ENCODE data around the gene C10orf53.

C10orf53 gene, protein sequence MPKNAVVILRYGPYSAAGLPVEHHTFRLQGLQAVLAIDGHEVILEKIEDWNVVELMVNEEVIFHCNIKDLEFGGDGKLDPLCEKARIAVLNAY

DNA sequence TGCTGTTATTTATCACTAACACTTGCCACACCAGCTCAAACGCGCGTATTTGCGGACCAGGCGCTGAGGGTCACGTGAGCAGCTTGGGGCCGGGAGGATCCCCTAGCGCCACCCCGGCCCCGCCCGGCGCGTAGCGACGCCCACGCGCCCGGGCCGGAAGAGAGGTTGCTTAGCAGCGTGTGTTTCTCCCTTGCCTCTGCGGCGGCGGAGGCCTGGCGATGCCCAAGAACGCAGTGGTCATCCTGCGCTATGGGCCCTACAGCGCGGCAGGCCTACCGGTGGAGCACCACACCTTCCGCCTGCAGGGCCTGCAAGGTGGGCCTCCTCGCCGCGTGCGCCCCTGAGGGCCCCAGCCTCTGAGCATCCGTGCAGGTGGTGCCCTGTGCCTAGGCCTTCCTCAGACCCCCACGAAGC, at the start of gene C10orf53:
Gene C10orf53, plus strand, starts transcription at position 172 of the 414 bp plus-strand sequence. Its CDS starts 47 bp downstream, at position 219.
- no peak for FAIRE-seq

DNA sequence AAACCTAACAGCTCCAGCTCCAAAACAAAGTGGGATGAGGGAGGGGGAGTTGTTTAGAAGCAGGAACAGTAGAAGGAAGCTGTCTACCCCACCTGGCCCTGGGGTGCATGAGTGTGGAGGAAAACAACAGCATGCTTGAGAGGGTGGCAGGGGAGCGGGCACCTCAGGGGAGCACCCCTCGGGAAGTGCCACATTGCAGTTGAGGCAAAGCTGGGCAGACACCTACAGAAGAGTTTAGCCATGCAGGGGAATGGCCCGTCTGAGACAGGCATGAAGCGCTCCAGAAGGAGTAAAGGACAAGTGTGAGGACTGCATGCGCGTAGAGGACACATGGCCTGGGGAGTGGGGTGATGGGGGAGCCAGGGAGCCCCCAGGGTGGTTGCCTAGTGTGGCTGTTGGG, 47.5 kb upstream of the C10orf53 start:
- no peak for FAIRE-seq

DNA sequence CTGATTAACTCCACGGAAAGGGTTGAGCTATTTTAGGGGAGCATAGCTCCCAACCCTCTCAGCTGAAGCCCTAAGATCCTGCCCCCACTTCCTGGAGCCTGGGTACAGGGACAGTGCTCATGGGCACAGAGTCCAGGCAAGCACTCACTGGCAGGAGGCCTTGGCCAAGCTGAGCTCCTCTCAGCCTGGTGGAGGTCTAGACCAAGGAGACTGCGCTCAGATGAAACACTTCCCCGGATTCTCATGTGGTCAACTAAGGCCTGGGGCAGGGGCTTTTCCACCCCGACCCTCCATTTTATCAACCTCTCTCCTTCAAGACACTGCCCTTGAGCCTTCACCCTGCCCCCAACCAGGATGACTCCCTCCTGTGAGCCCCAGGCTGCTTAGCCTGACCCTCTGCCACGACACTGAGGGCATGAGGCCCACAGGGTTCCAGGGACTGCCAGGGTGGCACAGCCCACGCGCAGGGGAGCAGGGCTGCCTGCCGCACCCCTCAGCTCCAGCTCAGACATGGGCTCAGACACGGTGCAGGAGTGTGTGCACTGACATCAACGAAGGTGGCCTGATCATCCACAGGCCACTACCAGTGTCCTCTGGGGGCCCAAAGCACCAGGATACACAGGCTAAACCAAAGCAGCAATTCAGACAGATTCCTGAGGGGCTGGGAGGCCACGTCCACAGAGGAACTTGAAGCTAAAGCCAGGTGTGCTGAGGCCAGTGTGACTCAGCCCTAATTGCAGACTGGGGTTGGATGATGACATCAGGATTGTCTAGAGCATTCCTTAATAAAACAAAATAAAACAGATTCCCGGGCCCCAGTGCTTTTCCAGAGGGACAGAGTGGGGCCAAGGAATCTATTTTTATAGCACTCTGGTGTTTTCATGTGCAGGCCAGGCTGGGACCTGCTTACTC, 46.8 kb upstream of the C10orf53 start:
- no peak for FAIRE-seq

DNA sequence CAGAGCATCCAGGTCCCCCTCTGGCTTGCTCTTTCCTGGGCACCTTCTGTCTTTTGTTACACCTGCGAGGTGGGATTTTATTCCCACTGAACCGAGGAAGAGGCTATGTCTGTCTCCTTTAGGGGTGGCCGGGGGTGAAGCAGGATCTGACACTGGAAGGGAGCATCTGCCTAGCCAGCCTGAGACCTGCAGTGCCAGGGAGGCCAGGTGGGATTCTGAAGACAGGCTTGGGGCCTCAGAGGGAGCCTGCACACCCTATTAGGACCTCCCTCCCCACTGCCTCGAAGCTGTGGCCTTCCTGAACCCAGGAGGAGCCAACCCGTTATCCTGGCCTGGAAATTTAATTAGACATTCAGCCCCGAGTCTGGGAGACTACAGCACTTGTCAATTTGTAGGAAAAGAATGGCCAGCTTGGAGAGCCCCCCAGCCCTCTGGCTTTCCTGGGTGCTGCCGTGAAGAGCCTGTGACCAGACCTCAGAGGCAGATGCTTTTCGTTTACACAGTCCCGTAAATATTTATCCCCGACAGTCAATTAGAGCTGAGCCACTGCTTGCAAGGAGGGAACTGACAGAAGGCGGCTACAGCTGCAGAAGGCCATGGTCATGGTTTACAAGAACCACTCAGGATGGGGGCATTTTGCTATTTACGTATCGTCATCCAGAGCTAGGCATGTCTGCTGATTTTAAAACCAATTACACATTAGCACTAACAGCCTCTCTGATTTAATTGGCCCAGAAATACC, 46.0 kb upstream of the C10orf53 start:
- FAIRE-seq: no peak

DNA sequence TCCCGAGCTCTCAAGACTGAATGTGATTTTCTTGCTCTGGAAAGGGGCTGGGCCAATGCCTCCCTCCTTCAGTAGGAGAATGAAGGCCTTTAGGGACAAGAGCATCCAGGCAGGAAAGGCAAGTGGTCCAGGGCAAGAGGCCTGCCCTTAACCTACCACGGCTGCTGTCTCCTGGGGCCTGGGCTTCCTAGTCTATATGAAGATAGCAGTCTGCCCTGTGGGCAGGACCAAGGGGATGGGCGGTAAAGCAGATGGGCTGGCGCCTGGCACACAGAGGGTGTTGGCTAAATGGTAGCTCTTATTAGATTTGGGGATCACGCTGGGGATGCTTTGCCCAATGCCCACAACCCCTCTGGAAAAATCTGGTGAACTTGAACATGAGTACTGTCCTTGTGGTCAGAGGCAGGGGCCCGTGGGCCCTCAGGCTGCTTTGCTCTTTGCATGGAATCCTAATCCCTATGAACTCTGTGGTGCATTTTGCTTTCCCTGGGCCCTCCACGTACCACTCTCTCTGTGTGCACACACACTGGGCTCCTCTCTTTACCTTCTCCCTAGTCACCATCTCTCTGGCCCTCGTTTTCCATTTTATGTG, 45.3 kb upstream of the C10orf53 start:
- no peak for FAIRE-seq

DNA sequence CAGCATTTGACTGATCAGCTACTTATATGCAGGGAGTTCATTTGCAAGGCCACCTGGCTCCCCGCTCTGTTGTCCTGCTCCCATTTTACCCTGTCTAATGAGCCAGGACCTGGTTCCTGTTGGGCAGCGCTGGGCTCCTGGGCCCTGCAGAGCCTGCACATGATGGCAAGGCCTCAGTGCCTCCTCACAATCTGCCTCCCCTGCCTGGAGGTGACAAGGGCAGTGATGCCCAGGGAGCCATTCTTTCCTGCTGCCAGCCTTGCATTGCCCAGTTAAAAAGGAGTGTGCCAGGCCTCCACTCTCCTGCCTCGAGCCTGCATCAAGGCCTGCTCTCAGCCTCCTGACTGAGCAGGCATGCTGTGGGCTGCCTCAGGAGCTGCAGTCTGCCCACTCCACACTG, 37.1 kb upstream of the C10orf53 start:
- no peak for FAIRE-seq

DNA sequence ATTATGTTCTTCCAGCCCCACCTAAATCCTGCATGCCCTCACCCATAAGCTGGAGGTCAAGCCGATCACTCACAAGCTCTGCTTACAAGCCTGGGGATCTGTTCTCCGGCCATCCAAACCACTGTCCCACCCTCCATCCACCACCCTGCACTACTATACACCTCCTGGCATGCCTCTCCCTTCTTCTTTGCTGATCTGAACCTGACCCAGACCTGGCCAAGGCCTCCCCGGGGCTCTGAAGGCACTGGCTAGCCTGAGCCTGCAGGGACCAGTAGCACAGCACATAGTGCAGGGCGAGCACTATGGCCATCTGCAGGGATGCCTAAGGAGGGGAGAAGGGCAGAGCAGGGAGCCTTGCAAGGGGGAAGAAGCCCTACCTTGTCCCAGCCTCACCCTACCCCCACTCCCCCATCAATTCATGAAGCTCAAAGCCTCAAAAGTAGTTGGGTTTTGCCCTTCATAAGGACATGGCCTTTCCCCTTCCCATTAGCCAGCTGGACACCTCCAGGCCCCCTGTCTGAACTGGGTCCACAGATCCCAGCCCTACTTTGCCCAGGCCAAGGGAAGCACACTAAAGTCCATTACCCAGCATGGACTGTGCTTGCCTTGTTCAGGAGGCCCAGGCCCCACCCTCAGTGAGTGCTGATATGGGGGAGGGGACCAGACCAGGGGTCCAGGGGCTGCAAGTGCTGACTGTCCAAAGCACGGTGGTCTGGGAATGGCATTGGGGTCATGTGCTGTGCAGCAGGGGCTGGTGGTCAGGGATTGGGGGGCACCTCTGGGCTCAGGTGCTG, 36.0 kb upstream of the C10orf53 start:
- FAIRE-seq: no peak

DNA sequence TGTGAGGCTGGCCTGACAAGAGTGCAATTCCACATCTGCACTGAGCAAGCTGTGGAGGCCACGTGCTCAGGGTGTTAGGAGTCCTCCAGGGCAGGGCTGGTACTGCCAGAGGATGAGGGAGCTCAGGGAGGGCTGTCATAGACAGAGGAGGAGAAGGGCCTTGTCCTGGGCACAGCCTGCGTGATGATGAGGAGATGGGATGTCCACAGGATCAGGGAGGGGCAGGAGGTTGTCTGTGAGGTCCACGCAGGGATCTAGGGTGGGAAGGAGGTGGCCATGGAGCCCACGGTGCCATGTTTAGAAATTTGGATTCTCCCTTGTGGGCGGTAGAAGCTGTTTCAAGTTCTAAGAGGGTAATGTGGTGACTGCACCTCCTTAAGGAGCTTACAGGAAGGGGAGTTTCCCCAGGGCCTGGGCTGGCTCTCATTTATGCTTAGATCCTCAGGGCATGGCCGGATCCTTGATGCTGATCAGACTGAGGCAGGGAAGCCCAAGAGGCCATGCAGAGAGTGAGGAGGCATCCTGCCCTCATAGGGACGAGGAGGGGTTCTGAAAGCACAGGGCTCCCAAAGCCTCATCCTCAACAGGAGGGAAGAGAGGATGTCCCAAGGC, 35.3 kb upstream of the C10orf53 start:
- FAIRE-seq: no peak

DNA sequence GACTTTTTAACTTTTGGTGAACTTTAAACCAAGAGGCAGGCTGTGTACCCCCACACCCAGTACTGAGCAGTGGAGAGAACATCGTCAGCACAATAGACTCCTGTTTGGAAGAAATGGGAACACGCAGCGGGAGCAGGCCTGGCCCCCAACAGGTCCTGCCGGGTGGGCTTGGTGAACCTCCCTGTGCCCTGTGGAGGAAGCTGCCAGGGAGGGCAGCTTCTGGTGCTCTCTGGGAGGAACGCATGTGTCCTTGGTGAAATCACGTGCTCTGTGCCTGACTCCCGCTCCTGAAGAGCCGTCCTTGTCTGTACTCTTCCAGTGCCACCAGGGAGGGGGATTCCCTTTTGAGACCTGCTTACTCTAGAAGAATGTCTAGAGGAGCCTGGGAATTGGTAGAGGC, 34.0 kb upstream of the C10orf53 start:
- no peak for FAIRE-seq

DNA sequence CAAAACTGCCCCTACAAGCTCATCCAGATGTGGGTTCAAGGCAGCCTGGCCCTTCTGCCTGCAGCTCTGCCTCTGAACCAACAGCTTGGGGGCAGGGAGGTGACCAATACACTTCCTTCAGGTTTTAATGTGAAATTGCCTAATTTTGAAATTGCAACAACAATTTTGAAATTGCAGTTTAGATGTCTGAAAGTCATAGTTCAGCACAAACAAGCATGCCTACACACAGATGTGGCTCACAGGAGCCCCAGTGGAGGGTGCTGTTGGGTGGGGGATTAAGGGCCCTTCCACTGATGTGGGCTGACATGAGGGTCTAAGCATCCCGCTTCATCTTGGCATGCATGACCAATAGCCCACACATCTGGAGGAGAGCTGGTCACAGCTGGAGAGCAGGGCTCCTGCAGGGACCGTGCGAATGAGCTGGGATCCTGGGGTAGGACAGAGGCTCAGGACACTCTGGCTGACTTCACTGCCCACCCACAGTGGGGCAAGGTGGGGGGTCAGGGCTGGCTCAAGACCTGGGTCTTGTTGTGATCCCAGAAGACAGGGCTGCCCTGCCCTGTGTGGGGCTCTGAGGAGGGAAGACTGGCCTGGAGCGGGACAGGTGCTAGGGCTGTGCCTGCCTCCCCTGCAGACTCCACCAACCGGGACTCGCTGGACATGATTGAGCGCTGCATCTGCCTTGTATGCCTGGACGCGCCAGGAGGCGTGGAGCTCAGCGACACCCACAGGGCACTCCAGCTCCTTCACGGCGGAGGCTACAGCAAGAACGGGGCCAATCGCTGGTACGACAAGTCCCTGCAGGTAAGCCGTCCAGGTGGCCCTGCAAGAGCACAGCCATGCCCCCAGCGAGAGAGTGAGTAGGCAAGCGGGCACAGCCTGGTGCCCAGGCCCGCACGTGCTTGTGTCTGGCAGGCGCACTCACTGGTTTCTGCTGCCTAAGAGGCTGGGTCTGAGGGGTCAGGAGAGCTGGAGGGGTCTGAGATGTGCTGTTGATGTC, 33.3 kb upstream of the C10orf53 start:
- no peak for FAIRE-seq

DNA sequence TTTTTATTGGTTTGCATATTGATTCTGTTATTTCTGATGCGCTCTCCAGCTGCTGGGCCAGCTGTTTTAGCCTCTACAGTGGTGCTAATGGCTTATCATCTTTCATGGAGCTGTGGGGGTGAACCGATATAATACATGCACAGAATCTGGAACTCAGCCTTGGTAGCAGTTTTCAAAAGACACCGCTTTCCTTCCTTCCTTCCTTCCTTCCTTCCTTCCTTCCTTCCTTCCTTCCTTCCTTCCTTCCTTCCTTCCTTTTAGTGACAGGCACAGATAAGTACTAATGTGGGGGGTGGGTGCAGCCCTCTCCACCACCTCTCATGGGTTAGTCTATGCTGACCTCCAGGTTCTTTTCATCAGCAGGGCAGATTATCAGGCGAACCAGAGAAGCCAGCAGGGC, 31.9 kb upstream of the C10orf53 start:
- FAIRE-seq: no peak

DNA sequence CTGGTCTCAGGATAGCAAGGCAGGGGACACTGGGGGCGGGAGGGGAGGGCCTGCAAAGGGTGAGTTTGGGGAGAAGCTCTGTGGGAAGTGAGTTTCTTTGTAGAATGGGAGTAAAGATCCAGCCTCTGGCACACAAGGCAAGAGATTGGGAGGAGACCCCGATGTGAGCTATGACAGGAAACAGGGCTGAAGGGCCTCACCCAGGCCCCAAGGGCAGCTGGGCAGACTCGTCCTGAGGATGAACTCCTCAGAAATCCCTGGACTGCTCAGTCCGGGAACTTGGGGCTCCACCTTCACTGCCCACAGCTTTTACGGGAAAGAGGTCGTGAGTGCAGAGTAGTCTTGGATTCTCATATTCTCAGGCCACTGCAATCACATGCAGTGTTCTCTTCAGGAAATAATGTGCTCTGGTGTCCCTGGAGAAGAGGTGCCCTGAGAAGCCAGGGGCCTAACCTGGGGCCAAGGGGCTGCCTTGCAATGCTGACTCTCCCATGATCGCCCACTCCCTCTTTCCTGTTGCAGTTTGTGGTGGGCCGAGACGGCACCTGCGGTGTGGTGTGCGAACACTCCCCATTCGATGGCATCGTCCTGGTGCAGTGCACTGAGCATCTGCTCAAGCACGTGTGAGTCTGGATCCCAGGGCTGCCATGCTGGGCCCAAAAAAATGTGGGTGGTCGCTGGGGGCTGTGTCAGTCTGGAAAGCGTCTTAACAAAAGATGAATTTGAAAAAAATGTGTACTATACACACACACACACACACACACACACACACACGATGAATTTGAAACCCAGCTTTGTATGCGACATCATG, 31.3 kb upstream of the C10orf53 start:
- no peak for FAIRE-seq

DNA sequence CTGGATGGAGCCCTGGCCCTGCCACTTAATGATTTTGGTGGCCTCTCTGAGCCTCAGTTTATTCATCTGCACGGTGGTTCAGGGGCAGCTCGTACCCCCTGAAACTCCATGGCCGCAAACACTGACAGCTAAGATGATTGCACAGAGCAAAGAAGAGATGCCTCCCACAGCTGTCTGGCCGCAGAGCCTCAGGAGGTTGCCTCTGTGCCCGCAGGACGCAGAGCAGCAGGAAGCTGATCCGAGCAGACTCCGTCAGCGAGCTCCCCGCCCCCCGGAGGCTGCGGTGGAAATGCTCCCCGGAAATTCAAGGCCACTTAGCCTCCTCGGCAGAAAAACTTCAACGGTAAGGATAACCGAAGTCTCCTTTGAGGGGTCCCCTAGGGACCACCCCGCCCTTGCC, 30.2 kb upstream of the C10orf53 start:
- no peak for FAIRE-seq

DNA sequence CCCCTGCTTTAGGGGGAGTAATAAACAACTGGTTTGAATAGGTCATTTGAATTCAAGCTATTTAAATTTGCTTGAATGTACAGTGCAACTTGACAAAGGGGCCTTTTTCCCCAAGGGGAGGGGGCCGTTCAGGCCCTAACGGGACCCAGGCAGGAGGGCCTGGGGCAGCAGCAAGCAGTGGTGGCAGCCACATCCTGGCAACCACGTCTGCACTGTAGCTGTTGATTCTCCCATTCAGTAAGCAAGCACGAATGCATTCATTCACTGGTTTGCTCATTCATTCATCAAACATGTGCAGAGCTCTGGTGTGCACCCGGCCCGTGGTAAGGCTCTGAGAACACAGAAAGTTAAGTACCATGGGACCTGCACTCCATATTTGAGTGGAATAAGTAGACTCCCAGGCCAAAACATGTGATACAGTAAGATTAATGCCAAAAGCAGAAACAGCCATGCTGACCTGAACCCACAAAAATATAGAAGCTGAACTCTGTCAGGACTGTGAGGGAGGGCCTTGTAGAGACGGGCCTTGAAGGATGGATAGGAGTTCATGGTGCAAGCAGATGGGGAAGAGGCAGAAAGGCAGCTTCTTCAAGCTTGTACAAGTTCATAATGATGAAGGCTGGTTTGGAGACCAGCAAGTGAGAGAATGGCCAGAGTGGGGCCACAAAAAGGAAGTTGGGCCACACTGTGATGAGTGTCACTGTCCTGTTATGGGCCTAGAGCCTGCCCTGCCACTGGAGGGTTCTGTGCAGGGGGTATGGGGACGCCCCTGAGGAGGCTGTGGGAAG, 29.3 kb upstream of the C10orf53 start:
- FAIRE-seq: no peak

DNA sequence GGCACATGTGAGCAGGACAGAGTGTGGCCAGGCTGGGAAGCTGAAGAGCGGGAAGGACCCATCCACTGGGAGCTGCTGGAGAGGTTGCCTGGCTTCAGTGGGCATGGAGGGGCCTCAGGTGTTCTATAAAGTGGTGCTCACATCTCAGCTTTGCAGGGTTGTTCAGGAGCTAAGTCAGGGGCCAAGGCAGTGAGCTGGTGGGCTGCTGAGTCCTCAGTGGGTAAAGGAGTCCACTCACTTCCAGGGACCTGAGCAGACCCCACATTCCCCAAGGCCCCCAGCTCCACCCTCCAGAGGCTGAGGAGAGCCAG, 28.8 kb upstream of the C10orf53 start:
- no peak for FAIRE-seq

DNA sequence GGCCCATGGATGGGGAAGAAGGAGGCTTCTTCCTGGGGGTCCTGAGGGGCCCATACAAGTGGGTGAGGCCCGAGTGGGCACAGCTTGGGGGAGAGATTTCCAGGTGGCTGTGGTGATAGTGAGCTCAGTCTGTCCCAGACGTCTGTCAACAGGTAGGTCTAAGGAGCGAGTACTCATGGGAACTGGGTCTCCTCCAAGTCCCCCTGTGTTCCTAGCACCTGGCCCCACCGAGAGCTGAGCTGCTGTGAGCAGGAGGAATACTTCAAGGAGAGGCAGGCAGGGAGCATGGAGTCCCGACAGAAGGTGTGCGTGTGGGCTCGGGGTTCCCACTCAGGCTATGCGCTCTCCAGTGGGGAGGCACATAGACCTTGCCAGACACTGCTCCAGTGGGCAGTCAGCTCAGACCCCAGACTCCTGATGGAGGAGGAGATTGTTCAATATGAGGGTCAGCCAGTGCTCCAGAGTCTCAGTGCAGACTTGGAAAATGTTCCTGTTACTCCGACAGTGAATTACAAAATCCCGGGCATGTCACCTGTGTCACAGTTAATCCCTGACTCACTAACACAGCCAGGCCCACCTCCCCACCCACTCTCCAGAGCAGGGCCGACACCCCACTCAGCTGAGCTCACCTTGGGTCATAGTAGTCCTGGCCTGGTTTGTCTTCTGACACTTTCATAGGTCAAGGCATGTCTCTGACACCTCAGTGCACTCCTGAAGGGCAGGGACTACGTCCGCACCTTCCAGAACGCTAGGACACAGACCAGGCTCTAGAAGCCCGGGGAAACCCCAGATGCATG, 28.2 kb upstream of the C10orf53 start:
- FAIRE-seq: no peak

DNA sequence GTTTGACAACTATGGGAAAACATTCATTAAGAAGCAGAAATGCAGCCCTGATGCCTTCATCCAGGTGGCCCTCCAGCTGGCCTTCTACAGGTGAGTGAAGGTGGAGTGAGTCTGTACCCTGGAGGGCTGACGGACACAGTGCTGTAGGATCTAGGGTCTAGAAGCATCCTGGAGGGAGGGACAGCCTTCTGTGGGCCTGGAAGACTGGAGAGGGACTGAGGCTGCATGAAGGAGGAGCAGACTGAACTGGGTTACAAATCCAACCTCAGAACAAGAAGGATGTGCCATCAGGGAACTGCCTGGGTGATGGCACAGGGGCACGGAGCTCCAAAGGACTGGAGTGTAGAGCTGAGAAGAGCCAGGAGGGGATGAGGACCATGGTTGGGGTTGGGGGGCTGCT, 27.5 kb upstream of the C10orf53 start:
- FAIRE-seq: no peak

Data from colon (tissue), 2 donors.